Thoracic aorta (tissue), 2 donors: ENCODE measurements around the gene APCDD1L. TPM values are rescaled to one million over a fixed set of nuclear protein-coding genes. Genes with fewer than 3 reads are reported as not detected.

ENCODE experiments used
- ATAC-seq: fragments of 150-250 bp; one replicate; pipeline ENCODE4 v1.8.0; 2017; ENCODE audit warnings: low read depth; ENCODE audit not compliant: insufficient number of reproducible peaks, low FRiP score
- DNase-seq: peaks from one replicate; pipeline ENCODE4 v3.0.0-alpha.2; 2020; ENCODE audit warnings: low spot score
- H3K27ac ChIP-seq, 2 donors: fragments of 200-600 bp; sonication (generic); 1 replicate in 1 of 2; 2 replicates in 1 of 2; pipeline ENCODE4 v1.5.1; 2016; ENCODE audit warnings: mild to moderate bottlenecking in 2 of 2, moderate library complexity in 2 of 2
- H3K27me3 ChIP-seq: fragments of 200-600 bp; sonication (generic); replicated peaks from 2 replicates; pipeline ENCODE4 v1.6.0; 2016; ENCODE audit warnings: mild to moderate bottlenecking; ENCODE audit not compliant: insufficient read depth
- H3K36me3 ChIP-seq: fragments of 200-600 bp; sonication (generic); one replicate; pipeline ENCODE4 v1.5.1; 2016
- H3K4me1 ChIP-seq, 2 donors: fragments of 200-600 bp; sonication (generic); 1 replicate in 1 of 2; 2 replicates in 1 of 2; pipeline versions ENCODE4 v1.5.1 to v1.6.0; 2016; ENCODE audit warnings: low read depth in 2 of 2, mild to moderate bottlenecking in 1 of 2; ENCODE audit not compliant: control insufficient read depth in 1 of 2
- H3K4me3 ChIP-seq: fragments of 200-600 bp; sonication (generic); 2 replicates; pipeline ENCODE4 v1.5.1; 2016; ENCODE audit warnings: mild to moderate bottlenecking
- H3K9me3 ChIP-seq: fragments of 200-600 bp; sonication (generic); 2 replicates; pipeline ENCODE4 v1.5.1; 2016
- CTCF ChIP-seq: fragments of 200-600 bp; sonication (generic); IDR thresholded peaks from one replicate; pipeline ENCODE4 v1.5.1; 2019; ENCODE audit warnings: antibody characterized with exemption
- total RNA-seq, 2 donors: library from RNA; depleted of rRNA; stranded (reverse); fragments of >200 nt; gene quantifications; one replicate each; pipeline versions ENCODE4 v1.1.0 to v1.2.3, GENCODE V29; 2016

The APCDD1L gene
- total RNA-seq, 2 donors from 2014 or later, result 9.2 to 12.9 TPM

- H3K27me3 ChIP-seq, result no peaks in the 10 kb centered on the region
- H3K9me3 ChIP-seq, result no peaks in the 10 kb centered on the region
- H3K27ac ChIP-seq, result no peak overlapping the region
- H3K4me1 ChIP-seq, result no peaks in the 10 kb centered on the region
- no peaks in the 10 kb centered on the region for H3K36me3 ChIP-seq
- DNase-seq (no peak), ATAC-seq (no peak)
- no peak overlapping the region for H3K4me3 ChIP-seq
- TF ChIP-seq CTCF, result no peak
Observed at GRCh38 chr20:58494923-58495622, 20.1 kb downstream of the APCDD1L start.

GRCh38 chr20:58492795-58493524, 22.2 kb downstream of the APCDD1L start:
- DNase-seq, result no peak
- no peaks in the 10 kb centered on the region for H3K27me3 ChIP-seq

GRCh38 chr20:58492074-58492718, 23.0 kb downstream of the APCDD1L start:
- ATAC-seq (no peak), DNase-seq (no peak)
- Histone ChIP-seq H3K27ac (no peak overlapping the region), H3K9me3 (no peaks in the 10 kb centered on the region), H3K27me3 (no peaks in the 10 kb centered on the region), H3K4me3 (no peak overlapping the region), H3K4me1 (no peaks in the 10 kb centered on the region), H3K36me3 (no peaks in the 10 kb centered on the region)
- no peak for TF ChIP-seq CTCF

More at GRCh38 chr20:58492795-58493524, 22.2 kb downstream of the APCDD1L start:
- TF ChIP-seq CTCF, result no peak
- Histone ChIP-seq H3K4me3 (no peak overlapping the region), H3K4me1 (no peaks in the 10 kb centered on the region), H3K36me3 (no peaks in the 10 kb centered on the region), H3K27ac (no peak overlapping the region), H3K9me3 (no peaks in the 10 kb centered on the region)
- ATAC-seq, result no peak

GRCh38 chr20:58486207-58486606, 29.0 kb downstream of the APCDD1L start:
- H3K4me3 ChIP-seq, result no peak overlapping the region
- TF ChIP-seq CTCF, result no peak
- peaks cover 7% of the 10 kb centered on the region for H3K9me3 ChIP-seq
- ATAC-seq, result no peak
- no peaks in the 10 kb centered on the region for H3K4me1 ChIP-seq
- no peaks in the 10 kb centered on the region for H3K36me3 ChIP-seq
- no peaks in the 10 kb centered on the region for H3K27me3 ChIP-seq
- no peak for DNase-seq
- H3K27ac ChIP-seq, result no peak overlapping the region

GRCh38 chr20:58485393-58485792, 29.8 kb downstream of the APCDD1L start:
- no peaks in the 10 kb centered on the region for H3K27me3 ChIP-seq
- H3K36me3 ChIP-seq, result no peaks in the 10 kb centered on the region
- no peak overlapping the region for H3K27ac ChIP-seq
- DNase-seq (no peak), ATAC-seq (no peak)
- TF ChIP-seq CTCF, result no peak
- H3K4me1 ChIP-seq, result no peaks in the 10 kb centered on the region
- H3K4me3 ChIP-seq, result no peak overlapping the region
- H3K9me3 ChIP-seq, result peaks cover 7% of the 10 kb centered on the region
